ENCODE measurements around the gene CLTC. TPM values are rescaled to one million over a fixed set of nuclear protein-coding genes. Genes with fewer than 3 reads are reported as not detected.

Gene CLTC
- total RNA-seq (2022; extraction: Qiagen RNA extraction): 179 to 234 TPM (median 190 TPM) in 5 replicates

GRCh38 chr17:59619298-59620063 lies at the start of gene CLTC:
Gene CLTC (plus strand): TSS chr17:59619895. CDS start chr17:59620132, 237 bp downstream.

GRCh38 chr17:59707149-59707970 lies 87.7 kb downstream of the CLTC start, which contains the start of the genes PTRH2 and VMP1:
Gene PTRH2 (minus strand): TSS chr17:59707430. CDS start chr17:59697978, 9,452 bp downstream.
Gene VMP1 (plus strand): TSS chr17:59707654. CDS start chr17:59731447, 23,793 bp downstream.

Other genes with a start within 250 kb of the CLTC start
- 33.5 to 45.8 TPM (median 39.2 TPM) in 5 replicates for gene DHX40, start 54.3 kb upstream of the CLTC start, total RNA-seq (2022; extraction: Qiagen RNA extraction)
- 99.0 to 125 TPM (median 109 TPM) in 5 replicates for gene PTRH2, start 87.5 kb downstream of the CLTC start, total RNA-seq (2022; extraction: Qiagen RNA extraction)
- gene VMP1, start 87.8 kb downstream of the CLTC start, total RNA-seq (2022; extraction: Qiagen RNA extraction): 139 to 206 TPM (median 168 TPM) in 5 replicates

Data from A549 treated with CORT108297 at 1 μM for 4 hours (cell line).